Stimulated activated CD4-positive, alpha-beta T cell treated with anti-CD3 and anti-CD28 coated beads, Interleukin-12 subunit alpha, Interleukin-12 subunit beta, amount 100 ng/mL, for 4 hours (primary cell): Measurements from ENCODE around the gene MGAT3.
A peak's percentile ranks its signal among the peaks of the same experiment; 100 is the strongest.

Source experiments
- DNase-seq: peaks from one replicate; pipeline ENCODE4 v3.0.0-alpha.2; 2020

Gene MGAT3

GRCh38 chr22:39534591-39535356, 78.0 kb downstream of the MGAT3 start:
- DNase-seq, result peak; percentile 87

- DNase-seq, result no peak
These were observed 78.5 kb downstream of the MGAT3 start for GRCh38 chr22:39535357-39535725.

GRCh38 chr22:39535831-39536449, 79.1 kb downstream of the MGAT3 start:
- DNase-seq, result no peak

GRCh38 chr22:39536711-39537110, 79.9 kb downstream of the MGAT3 start:
- no peak for DNase-seq

GRCh38 chr22:39537975-39538374, 81.2 kb downstream of the MGAT3 start:
- DNase-seq, result no peak
